ENCODE data around the gene TENM3.

Gene TENM3

DNA sequence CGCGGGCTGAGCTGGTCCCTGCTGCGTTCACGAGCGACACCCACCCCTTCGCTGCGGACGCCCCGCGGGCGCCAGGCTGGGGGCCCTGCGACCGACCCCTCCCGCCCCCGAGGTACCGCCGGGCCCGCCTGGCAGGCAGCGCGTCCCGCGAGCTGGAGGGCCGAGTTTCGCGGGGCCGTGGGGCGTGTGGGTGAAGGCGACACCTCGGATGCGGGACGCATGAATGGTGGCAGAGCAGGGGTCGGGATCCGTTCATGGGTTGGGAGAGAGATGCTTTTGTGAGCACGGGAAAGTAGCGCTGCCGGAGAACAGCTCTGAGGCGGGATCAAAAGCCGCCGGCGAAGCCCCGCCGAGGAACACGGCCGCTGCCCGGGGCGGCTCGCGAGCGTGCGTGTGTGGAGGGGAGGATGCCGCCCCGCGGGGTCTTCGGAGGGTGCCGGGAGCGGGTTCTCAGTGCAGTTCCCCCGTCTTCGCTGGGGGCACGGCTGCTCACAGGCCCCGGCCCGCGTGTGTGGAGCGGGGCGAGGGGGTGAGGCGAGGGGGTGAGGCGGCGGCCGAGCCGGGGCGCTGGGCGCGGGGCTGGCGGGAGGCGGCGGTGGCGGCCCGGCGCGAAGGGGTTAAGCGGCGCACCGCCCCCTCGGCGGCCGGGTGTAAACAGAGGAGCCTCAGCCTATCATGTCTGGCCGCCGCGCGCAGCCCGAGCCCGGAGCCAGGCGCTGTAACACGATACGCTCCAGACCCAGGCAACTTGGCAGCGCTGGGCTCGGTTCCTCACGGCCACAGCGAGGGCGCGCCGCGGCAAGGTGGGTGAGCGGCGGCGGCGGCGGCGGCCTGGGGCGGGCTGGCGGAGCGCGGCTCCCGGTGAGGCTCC, 205.3 kb downstream of the TENM3 start:
- peak overlapping the region; percentile 97 for H3K23ac ChIP-seq (ENCODE audit: low read depth, low read length, poor library complexity)
- peaks cover 2 to 7% of the 10 kb centered on the region in 2 donors for H3K4me1 ChIP-seq (ENCODE audit: control insufficient read depth in 2 of 2, insufficient read depth in 1 of 2, low read depth in 1 of 2, low read length in 2 of 2)
- H2BK5ac ChIP-seq (ENCODE audit: low read length): peak overlapping the region; percentile 87
- H3K14ac ChIP-seq (ENCODE audit: low read length): peak overlapping the region; percentile 97
- no peaks in the 10 kb centered on the region for H3K9me3 ChIP-seq (replicated peaks in 1 of 2; ENCODE audit: control insufficient read depth in 2 of 2, insufficient read depth in 1 of 2, low read depth in 1 of 2, low read length in 2 of 2)
- H3K4me3 ChIP-seq (ENCODE audit: low read length in 2 of 2): peak overlapping the region; percentile 54 to 92
- H2AFZ ChIP-seq (ENCODE audit: low read length): peak overlapping the region; percentile 94
- H2BK15ac ChIP-seq (ENCODE audit: low read length): peak overlapping the region; percentile 100
- peaks cover 7% of the 10 kb centered on the region for H3K79me1 ChIP-seq (ENCODE audit: low read depth, low read length)
- peak; percentile 90 for DNase-seq (ENCODE audit: low spot score)
- no peak overlapping the region for H4K91ac ChIP-seq (ENCODE audit: low read depth, low read length, poor library complexity)
- peak overlapping the region; percentile 97 for H2BK120ac ChIP-seq (ENCODE audit: low read depth, low read length)
- peak overlapping the region; percentile 97 for H3K18ac ChIP-seq (ENCODE audit: low read length)
- peak overlapping the region; percentile 99 for H2BK12ac ChIP-seq (ENCODE audit: low read length)
- no peak overlapping the region for H3K4ac ChIP-seq (ENCODE audit: low read length)
- H3K36me3 ChIP-seq (replicated peaks in 1 of 2; ENCODE audit: control insufficient read depth in 2 of 2, insufficient read depth in 2 of 2, low read length in 2 of 2): peaks cover 0 to 1% of the 10 kb centered on the region in 2 donors
- H3K27ac ChIP-seq (replicated peaks; ENCODE audit: low read length): peak overlapping the region; percentile 86
- peak overlapping the region; percentile 99 for H3K9ac ChIP-seq (ENCODE audit: low read depth, low read length, poor library complexity)
- peak overlapping the region; percentile 17 for H4K8ac ChIP-seq (ENCODE audit: low read depth, low read length)
- WGBS, 2 donors (ENCODE audit: extremely low coverage in 2 of 2, insufficient read length in 2 of 2, insufficient replicate concordance in 1 of 2): no CpG with 5 or more reads among the region's 113 CpGs
- H3K27me3 ChIP-seq (ENCODE audit: control insufficient read depth in 3 of 3, insufficient read depth in 3 of 3, low read depth in 1 of 3, low read length in 3 of 3): no peaks in the 10 kb centered on the region
- H2AK5ac ChIP-seq (ENCODE audit: low read depth, low read length): peak overlapping the region; percentile 37
- H3K4me2 ChIP-seq (ENCODE audit: insufficient read depth, low read length, poor library complexity, severe bottlenecking): peak overlapping the region; percentile 93

- peak overlapping the region; percentile 71 for H3K14ac ChIP-seq (ENCODE audit: low read length)
- no peaks in the 10 kb centered on the region for H3K9me3 ChIP-seq (replicated peaks in 1 of 2; ENCODE audit: control insufficient read depth in 2 of 2, insufficient read depth in 1 of 2, low read depth in 1 of 2, low read length in 2 of 2)
- H2BK15ac ChIP-seq (ENCODE audit: low read length): no peak overlapping the region
- H2AK5ac ChIP-seq (ENCODE audit: low read depth, low read length): no peak overlapping the region
- H2BK12ac ChIP-seq (ENCODE audit: low read length): no peak overlapping the region
- peak overlapping the region; percentile 97 for H3K23ac ChIP-seq (ENCODE audit: low read depth, low read length, poor library complexity)
- H3K4me1 ChIP-seq (ENCODE audit: control insufficient read depth in 2 of 2, insufficient read depth in 1 of 2, low read depth in 1 of 2, low read length in 2 of 2): peaks cover 2 to 10% of the 10 kb centered on the region in 2 donors
- peak overlapping the region; percentile 80 for H3K18ac ChIP-seq (ENCODE audit: low read length)
- no peaks in the 10 kb centered on the region for H3K36me3 ChIP-seq (replicated peaks in 1 of 2; ENCODE audit: control insufficient read depth in 2 of 2, insufficient read depth in 2 of 2, low read length in 2 of 2)
- peak overlapping the region; percentile 60 for H3K9ac ChIP-seq (ENCODE audit: low read depth, low read length, poor library complexity)
- WGBS, 2 donors (ENCODE audit: extremely low coverage in 2 of 2, insufficient read length in 2 of 2, insufficient replicate concordance in 1 of 2): no CpG with 5 or more reads among the region's 34 CpGs
- no peaks in the 10 kb centered on the region for H3K27me3 ChIP-seq (ENCODE audit: control insufficient read depth in 3 of 3, insufficient read depth in 3 of 3, low read depth in 1 of 3, low read length in 3 of 3)
- peak overlapping the region; percentile 54 to 76 for H3K4me3 ChIP-seq (ENCODE audit: low read length in 2 of 2)
- peak overlapping the region; percentile 86 for H3K27ac ChIP-seq (replicated peaks; ENCODE audit: low read length)
- H2BK5ac ChIP-seq (ENCODE audit: low read length): no peak overlapping the region
- no peak for DNase-seq (ENCODE audit: low spot score)
- peak overlapping the region; percentile 55 for H3K4me2 ChIP-seq (ENCODE audit: insufficient read depth, low read length, poor library complexity, severe bottlenecking)
- peaks cover 7% of the 10 kb centered on the region for H3K79me1 ChIP-seq (ENCODE audit: low read depth, low read length)
- no peak overlapping the region for H3K4ac ChIP-seq (ENCODE audit: low read length)
- H2AFZ ChIP-seq (ENCODE audit: low read length): peak overlapping the region; percentile 94
- H2BK120ac ChIP-seq (ENCODE audit: low read depth, low read length): no peak overlapping the region
- no peak overlapping the region for H4K8ac ChIP-seq (ENCODE audit: low read depth, low read length)
- H4K91ac ChIP-seq (ENCODE audit: low read depth, low read length, poor library complexity): no peak overlapping the region
Observed at GRCh38 chr4:182449186-182449929, 206.2 kb downstream of the TENM3 start.

DNA sequence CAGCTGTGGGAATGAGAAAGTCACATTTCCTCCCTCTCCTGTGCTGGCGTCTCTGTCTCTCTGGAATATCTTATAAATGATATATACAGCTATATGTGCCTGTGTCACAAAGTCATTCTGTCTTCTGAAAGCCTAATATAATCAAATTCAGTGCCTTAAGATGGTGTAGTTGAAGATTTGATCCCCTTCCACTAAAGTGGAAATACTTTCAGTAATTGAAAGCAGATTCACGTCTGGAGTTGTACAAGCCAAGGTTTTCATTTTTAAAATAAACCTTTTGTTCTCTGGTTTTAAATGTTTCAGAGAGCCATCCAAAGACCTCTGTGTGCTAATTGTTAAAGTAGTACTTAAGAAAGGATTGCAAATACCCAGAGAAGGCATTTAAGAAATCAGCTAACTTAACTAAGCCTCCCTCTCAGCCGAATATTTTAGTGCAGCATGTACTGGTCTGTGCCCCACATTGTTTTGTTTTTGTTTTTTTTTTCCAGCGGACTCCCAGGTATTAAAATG, 206.8 kb downstream of the TENM3 start:
- no peak overlapping the region for H2BK120ac ChIP-seq (ENCODE audit: low read depth, low read length)
- no peak overlapping the region for H3K23ac ChIP-seq (ENCODE audit: low read depth, low read length, poor library complexity)
- H4K91ac ChIP-seq (ENCODE audit: low read depth, low read length, poor library complexity): no peak overlapping the region
- H2AK5ac ChIP-seq (ENCODE audit: low read depth, low read length): no peak overlapping the region
- no peak overlapping the region for H2BK5ac ChIP-seq (ENCODE audit: low read length)
- H3K36me3 ChIP-seq (replicated peaks in 1 of 2; ENCODE audit: control insufficient read depth in 2 of 2, insufficient read depth in 2 of 2, low read length in 2 of 2): no peaks in the 10 kb centered on the region
- no peak overlapping the region for H3K27ac ChIP-seq (replicated peaks; ENCODE audit: low read length)
- no peak overlapping the region for H4K8ac ChIP-seq (ENCODE audit: low read depth, low read length)
- no CpG with 5 or more reads among the region's 4 CpGs for WGBS, 2 donors (ENCODE audit: extremely low coverage in 2 of 2, insufficient read length in 2 of 2, insufficient replicate concordance in 1 of 2)
- no peak overlapping the region for H3K9ac ChIP-seq (ENCODE audit: low read depth, low read length, poor library complexity)
- peaks cover 7% of the 10 kb centered on the region for H3K79me1 ChIP-seq (ENCODE audit: low read depth, low read length)
- no peak for DNase-seq (ENCODE audit: low spot score)
- H3K18ac ChIP-seq (ENCODE audit: low read length): no peak overlapping the region
- no peak overlapping the region for H3K4ac ChIP-seq (ENCODE audit: low read length)
- H3K9me3 ChIP-seq (replicated peaks in 1 of 2; ENCODE audit: control insufficient read depth in 2 of 2, insufficient read depth in 1 of 2, low read depth in 1 of 2, low read length in 2 of 2): no peaks in the 10 kb centered on the region
- H3K4me3 ChIP-seq (ENCODE audit: low read length in 2 of 2): peak overlapping the region; percentile 54 to 76
- no peak overlapping the region for H3K14ac ChIP-seq (ENCODE audit: low read length)
- no peak overlapping the region for H2BK12ac ChIP-seq (ENCODE audit: low read length)
- no peak overlapping the region for H2BK15ac ChIP-seq (ENCODE audit: low read length)
- H2AFZ ChIP-seq (ENCODE audit: low read length): peak overlapping the region; percentile 3
- peaks cover 2 to 10% of the 10 kb centered on the region in 2 donors for H3K4me1 ChIP-seq (ENCODE audit: control insufficient read depth in 2 of 2, insufficient read depth in 1 of 2, low read depth in 1 of 2, low read length in 2 of 2)
- H3K4me2 ChIP-seq (ENCODE audit: insufficient read depth, low read length, poor library complexity, severe bottlenecking): peak overlapping the region; percentile 55
- no peaks in the 10 kb centered on the region for H3K27me3 ChIP-seq (ENCODE audit: control insufficient read depth in 3 of 3, insufficient read depth in 3 of 3, low read depth in 1 of 3, low read length in 3 of 3)

DNA sequence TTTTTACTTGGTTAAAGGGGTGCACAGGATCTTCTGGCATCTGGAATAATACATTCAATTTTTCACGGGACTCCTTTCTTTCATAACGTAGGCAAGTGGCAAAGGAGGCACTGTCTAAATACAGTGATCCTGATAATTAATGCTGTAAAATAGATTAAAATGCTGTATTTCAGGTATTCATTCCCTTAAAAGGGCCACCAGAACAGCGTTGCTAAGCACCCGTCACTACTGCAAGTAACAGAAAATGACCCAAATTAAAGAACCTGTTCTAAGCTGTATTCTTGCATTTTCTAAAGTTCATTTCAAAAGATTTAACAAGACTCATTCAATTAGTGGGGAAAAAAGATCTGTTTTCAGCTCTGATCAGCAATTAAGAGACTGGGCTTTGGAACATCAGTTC, 208.2 kb downstream of the TENM3 start:
- Histone ChIP-seq H4K8ac (ENCODE audit: low read depth, low read length) (no peak overlapping the region), H3K36me3 (replicated peaks in 1 of 2; ENCODE audit: control insufficient read depth in 2 of 2, insufficient read depth in 2 of 2, low read length in 2 of 2) (no peaks in the 10 kb centered on the region), H3K79me1 (ENCODE audit: low read depth, low read length) (peaks cover 7% of the 10 kb centered on the region), H3K4me2 (ENCODE audit: insufficient read depth, low read length, poor library complexity, severe bottlenecking) (no peak overlapping the region), H2BK5ac (ENCODE audit: low read length) (no peak overlapping the region), H3K9ac (ENCODE audit: low read depth, low read length, poor library complexity) (no peak overlapping the region), H3K27me3 (ENCODE audit: control insufficient read depth in 3 of 3, insufficient read depth in 3 of 3, low read depth in 1 of 3, low read length in 3 of 3) (no peaks in the 10 kb centered on the region), H2BK15ac (ENCODE audit: low read length) (no peak overlapping the region), H3K4me1 (ENCODE audit: control insufficient read depth in 2 of 2, insufficient read depth in 1 of 2, low read depth in 1 of 2, low read length in 2 of 2) (peaks cover 3 to 10% of the 10 kb centered on the region in 2 donors), H2BK120ac (ENCODE audit: low read depth, low read length) (no peak overlapping the region), H3K18ac (ENCODE audit: low read length) (no peak overlapping the region), H2BK12ac (ENCODE audit: low read length) (no peak overlapping the region), H2AFZ (ENCODE audit: low read length) (no peak overlapping the region), H3K9me3 (replicated peaks in 1 of 2; ENCODE audit: control insufficient read depth in 2 of 2, insufficient read depth in 1 of 2, low read depth in 1 of 2, low read length in 2 of 2) (no peaks in the 10 kb centered on the region), H3K14ac (ENCODE audit: low read length) (no peak overlapping the region), H2AK5ac (ENCODE audit: low read depth, low read length) (no peak overlapping the region), H3K4ac (ENCODE audit: low read length) (no peak overlapping the region), H3K23ac (ENCODE audit: low read depth, low read length, poor library complexity) (no peak overlapping the region), H4K91ac (ENCODE audit: low read depth, low read length, poor library complexity) (no peak overlapping the region), H3K27ac (replicated peaks; ENCODE audit: low read length) (no peak overlapping the region), H3K4me3 (ENCODE audit: low read length in 2 of 2) (peak overlapping the region in 1 of 2 donors; percentile 54)
- WGBS, 2 donors (ENCODE audit: extremely low coverage in 2 of 2, insufficient read length in 2 of 2, insufficient replicate concordance in 1 of 2): no CpG with 5 or more reads among the region's 4 CpGs
- no peak for DNase-seq (ENCODE audit: low spot score)

All from neuronal stem cell (in vitro differentiated cells).